HCT116 (cell line): ENCODE measurements around the gene PSME2. TPM values are rescaled to one million over a fixed set of nuclear protein-coding genes. Genes with fewer than 3 reads are reported as not detected.

Experiments used
- ATAC-seq: fragments of 200-7000 bp; cut with Tn5 transposase; 2 replicates; pipeline ENCODE4 v1.9.1; 2020; ENCODE audit warnings: mild to moderate bottlenecking, moderate library complexity
- BruUV-seq: library from RNA; stranded (reverse); fragments of 400-500 nt; replicated peaks from 2 replicates; lab custom pipeline; 2021; lab: Mats Ljungman, UMichigan
- CTCF ChIA-PET: fragments of 300-600 bp; sonication (Branson Sonifier 250); formaldehyde crosslinking; loops from one replicate; lab custom pipeline; 2021; ENCODE audit warnings: antibody characterized with exemption; lab: Charles Lee
- POLR2A ChIA-PET: fragments of 300-600, 350-600 bp; sonication (Branson Sonifier 250); formaldehyde crosslinking; loops from one replicate; lab custom pipeline; 2021; ENCODE audit warnings: antibody characterized with exemption; lab: Charles Lee
- RAD21 ChIA-PET, 2 experiments: fragments of 300-600 bp; sonication (Branson Sonifier 250); formaldehyde crosslinking; loops; one replicate each; lab custom pipeline; 2023; ENCODE audit warnings: low total read pairs in 2 of 2; ENCODE audit not compliant: uncharacterized antibody in 2 of 2, unreplicated experiment in 2 of 2, low non-redundant PET in 1 of 2; lab: Charles Lee
- DNase-seq: peaks from one replicate; pipeline ENCODE4 v3.0.0-alpha.2; 2010; ENCODE audit warnings: low read depth, low spot score
- H2AFZ ChIP-seq: fragments of 200-600 bp; shearing (Covaris generic), sonication (generic); 2 replicates; pipeline ENCODE4 v1.6.1; 2017; ENCODE audit warnings: low read depth, mixed run types, mixed read lengths, antibody characterized with exemption, low read length; ENCODE audit not compliant: poor library complexity, severe bottlenecking
- H3K27ac ChIP-seq: 2 replicates; pipeline ENCODE4 v1.5.1; 2012; ENCODE audit warnings: low read depth, low read length
- H3K27me3 ChIP-seq: fragments of 200-600 bp; sonication (generic); 2 replicates; pipeline ENCODE4 v1.6.1; 2016; ENCODE audit warnings: mixed run types, low read length, mixed read lengths; ENCODE audit not compliant: insufficient read depth
- H3K36me3 ChIP-seq, 2 experiments: fragments of 200-500 bp in 1 of 2; fragments of 200-600 bp in 1 of 2; sonication (Bioruptor generic) in 1 of 2; sonication (generic) in 1 of 2; 2 replicates each; pipeline versions ENCODE4 v1.5.1 to v1.6.1; 2014 to 2016; ENCODE audit warnings: low read length in 2 of 2, inconsistent platforms in 1 of 2, mixed read lengths in 1 of 2, mixed run types in 1 of 2; ENCODE audit not compliant: insufficient read depth in 2 of 2, control insufficient read depth in 1 of 2
- H3K4me1 ChIP-seq, 2 experiments: fragments of 200-600 bp in 1 of 2; sonication (generic) in 1 of 2; 2 replicates each; pipeline versions ENCODE4 v1.5.1 to v1.6.1; 2012 to 2017; ENCODE audit warnings: low read length in 2 of 2, inconsistent platforms in 1 of 2, mild to moderate bottlenecking in 1 of 2, mixed read lengths in 1 of 2, mixed run types in 1 of 2, moderate library complexity in 1 of 2; ENCODE audit not compliant: insufficient read depth in 2 of 2, control insufficient read depth in 1 of 2
- H3K4me2 ChIP-seq: fragments of 200-600 bp; sonication (generic); 2 replicates; pipeline ENCODE4 v1.6.1; 2017; ENCODE audit warnings: mixed run types, low read length, mixed read lengths
- H3K4me3 ChIP-seq, 2 experiments: fragments of 200-600 bp in 1 of 2; sonication (generic) in 1 of 2; replicated peaks in 1 of 2; 2 replicates each; pipeline ENCODE4 v1.5.1; 2011 to 2016; ENCODE audit warnings: low read length in 2 of 2, control low read depth in 1 of 2, low read depth in 1 of 2, mild to moderate bottlenecking in 1 of 2, mixed read lengths in 1 of 2, mixed run types in 1 of 2
- H3K79me2 ChIP-seq: fragments of 200-600 bp; sonication (generic); 2 replicates; pipeline ENCODE4 v1.6.1; 2017; ENCODE audit warnings: mild to moderate bottlenecking, mixed run types, low read length, moderate library complexity, mixed read lengths; ENCODE audit not compliant: insufficient read depth
- H3K9ac ChIP-seq: fragments of 200-600 bp; sonication (generic); 2 replicates; pipeline ENCODE4 v1.6.1; 2016; ENCODE audit warnings: low read length, mixed read lengths
- H3K9me2 ChIP-seq: fragments of 200-600 bp; sonication (generic), shearing (Covaris generic); 2 replicates; pipeline ENCODE4 v1.6.1; 2017; ENCODE audit warnings: mixed run types, mild to moderate bottlenecking, moderate library complexity; ENCODE audit not compliant: insufficient read depth
- H3K9me3 ChIP-seq, 2 experiments: fragments of 200-500 bp in 1 of 2; fragments of 200-600 bp in 1 of 2; sonication (Bioruptor generic) in 1 of 2; sonication (generic) in 1 of 2; 2 replicates each; pipeline ENCODE4 v1.6.1; 2014 to 2017; ENCODE audit warnings: low read length in 2 of 2, mixed read lengths in 2 of 2, inconsistent platforms in 1 of 2, low read depth in 1 of 2, mild to moderate bottlenecking in 1 of 2, mixed run types in 1 of 2, moderate library complexity in 1 of 2; ENCODE audit not compliant: control insufficient read depth in 1 of 2, insufficient read depth in 1 of 2
- H4K20me1 ChIP-seq: fragments of 200-600 bp; sonication (generic), shearing (Covaris generic); 2 replicates; pipeline ENCODE4 v1.6.1; 2017; ENCODE audit warnings: mixed run types, mild to moderate bottlenecking, moderate library complexity; ENCODE audit not compliant: insufficient read depth
- CEBPB ChIP-seq: IDR thresholded peaks from 2 replicates; pipeline ENCODE4 v1.6.1; 2012; ENCODE audit warnings: low read depth
- EGR1 ChIP-seq: IDR thresholded peaks from 2 replicates; pipeline ENCODE4 v1.6.1; 2012; ENCODE audit warnings: low read depth
- EZH2 ChIP-seq: fragments of 200-600 bp; sonication (generic); IDR thresholded peaks from 2 replicates; pipeline ENCODE4 v1.6.1; 2017; ENCODE audit warnings: antibody characterized with exemption, mixed run types
- EZH2phosphoT487 ChIP-seq: fragments of 200-600 bp; IDR thresholded peaks from 2 replicates; pipeline ENCODE4 v1.6.1; 2018; ENCODE audit warnings: antibody characterized with exemption, borderline replicate concordance
- FOSL1 ChIP-seq: IDR thresholded peaks from 2 replicates; pipeline ENCODE4 v1.6.1; 2012; ENCODE audit warnings: low read depth
- JUND ChIP-seq: IDR thresholded peaks from 2 replicates; pipeline ENCODE4 v1.6.1; 2012
- POLR2A ChIP-seq: IDR thresholded peaks from 2 replicates; pipeline ENCODE4 v1.7.0; 2011; ENCODE audit warnings: borderline replicate concordance; ENCODE audit not compliant: insufficient read depth, insufficient read length; ENCODE audit errors: extremely low read depth
- POLR2AphosphoS5 ChIP-seq: IDR thresholded peaks from 2 replicates; pipeline ENCODE4 v1.6.1; 2011; ENCODE audit warnings: mild to moderate bottlenecking, low read depth, low read length, moderate library complexity
- intact Hi-C: fragments of 100-400 bp; cut with micrococcal nuclease; formaldehyde crosslinking; loops from 2 replicates; pipeline ENCODE4 v1.10.0; 2022
- total RNA-seq: library from RNA; stranded (reverse); gene quantifications from one replicate; pipeline ENCODE4 v1.2.1, GENCODE V29; 2021; ENCODE audit not compliant: unreplicated experiment
- TF ChIP-seq, protein P1 (sequence below): IDR thresholded peaks from 2 replicates; pipeline ENCODE4 v1.6.1; 2012
- TF ChIP-seq, protein P2 (sequence below): IDR thresholded peaks from 2 replicates; pipeline ENCODE4 v1.6.1; 2012

Gene PSME2
- total RNA-seq, 1 experiment from 2014 or later = 160 TPM

DNA sequence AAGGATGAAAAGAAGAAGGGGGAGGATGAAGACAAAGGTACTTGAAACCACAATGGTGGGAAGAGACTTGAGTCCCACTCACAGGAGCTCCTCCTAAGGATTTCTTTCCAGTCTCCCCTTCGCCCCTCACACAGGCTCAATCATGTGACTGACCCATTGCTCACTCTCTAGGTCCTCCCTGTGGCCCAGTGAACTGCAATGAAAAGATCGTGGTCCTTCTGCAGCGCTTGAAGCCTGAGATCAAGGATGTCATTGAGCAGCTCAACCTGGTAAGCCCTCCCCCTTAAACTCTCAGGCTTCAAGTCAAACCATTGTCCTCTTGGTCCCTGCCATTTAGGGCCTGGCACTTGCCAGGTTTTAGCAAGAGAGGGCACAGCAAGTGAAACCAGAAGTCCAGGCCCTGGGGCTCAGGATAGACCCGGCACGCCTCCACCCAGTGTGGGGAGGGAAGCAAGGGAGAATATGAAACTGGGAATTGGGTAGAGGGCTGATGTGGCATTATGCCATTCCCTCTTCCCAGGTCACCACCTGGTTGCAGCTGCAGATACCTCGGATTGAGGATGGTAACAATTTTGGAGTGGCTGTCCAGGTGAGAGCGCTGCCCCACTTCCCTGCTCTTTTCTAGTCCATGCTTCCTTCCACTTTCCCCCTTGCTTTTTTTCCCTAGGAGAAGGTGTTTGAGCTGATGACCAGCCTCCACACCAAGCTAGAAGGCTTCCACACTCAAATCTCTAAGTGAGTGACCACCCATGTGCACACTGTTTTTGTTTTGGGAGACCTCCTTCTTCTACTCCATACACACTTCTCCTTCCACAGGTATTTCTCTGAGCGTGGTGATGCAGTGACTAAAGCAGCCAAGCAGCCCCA lies 8.6 kb downstream of the PSME2 start:
- no peak overlapping the region for H2AFZ ChIP-seq
- TF ChIP-seq EZH2phosphoT487 (no peak), EZH2 (no peak), EGR1 (no peak), POLR2A (peak; percentile 34), FOSL1 (no peak), JUND (no peak), CEBPB (no peak), POLR2AphosphoS5 (peak; percentile 32)
- TF ChIP-seq, protein P1, sequence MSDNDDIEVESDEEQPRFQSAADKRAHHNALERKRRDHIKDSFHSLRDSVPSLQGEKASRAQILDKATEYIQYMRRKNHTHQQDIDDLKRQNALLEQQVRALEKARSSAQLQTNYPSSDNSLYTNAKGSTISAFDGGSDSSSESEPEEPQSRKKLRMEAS = no peak
- TF ChIP-seq, protein P2, sequence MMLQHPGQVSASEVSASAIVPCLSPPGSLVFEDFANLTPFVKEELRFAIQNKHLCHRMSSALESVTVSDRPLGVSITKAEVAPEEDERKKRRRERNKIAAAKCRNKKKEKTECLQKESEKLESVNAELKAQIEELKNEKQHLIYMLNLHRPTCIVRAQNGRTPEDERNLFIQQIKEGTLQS = no peak
- H3K9me2 ChIP-seq = no peaks in the 10 kb centered on the region
- no peaks in the 10 kb centered on the region for H4K20me1 ChIP-seq
- POLR2A ChIA-PET = interaction anchor here (0.7 to 2.2 kb wide), 4 partner anchors 9 to 44 kb away, joined by 4 to 11 read pairs (median 6); partner anchors contain the start of genes DCAF11, NRL, PCK2 and PSME2
- DNase-seq (no peak), ATAC-seq (no peak)
- H3K4me2 ChIP-seq = peak overlapping the region; percentile 85; the same call in 1 of the 2 replicates
- H3K27me3 ChIP-seq = no peaks in the 10 kb centered on the region
- no TSS peak for BruUV-seq
- peak overlapping the region; percentile 96; the same call in 1 of the 2 replicates for H3K27ac ChIP-seq
- RAD21 ChIA-PET = interaction anchor here in 1 of 2 experiments (0.5 kb wide), 1 partner anchor 22 kb away, joined by 4 read pairs; no protein-coding TSS in a partner anchor
- H3K79me2 ChIP-seq = peaks cover 41% of the 10 kb centered on the region
- intact Hi-C loops = no loop called here
- no peak overlapping the region for H3K9ac ChIP-seq
- CTCF ChIA-PET = interaction anchor here (0.7 to 1.0 kb wide), 2 partner anchors 23 to 24 kb away, joined by 3 to 4 read pairs; partner anchors contain the start of gene IRF9
- H3K9me3 ChIP-seq = no peaks in the 10 kb centered on the region
- H3K4me1 ChIP-seq = peaks cover 26 to 46% of the 10 kb centered on the region in 2 experiments
- no peak overlapping the region for H3K4me3 ChIP-seq
- H3K36me3 ChIP-seq = peaks cover 16 to 21% of the 10 kb centered on the region in 2 experiments
